GM12801 (cell line): ENCODE results near the gene GPR4.

Source experiments
- CTCF ChIP-seq: IDR thresholded peaks from one replicate; pipeline ENCODE4 v1.5.1; 2011; ENCODE audit warnings: control low read depth; ENCODE audit not compliant: insufficient read length; ENCODE audit errors: extremely low read depth

GPR4 gene

GRCh38 chr19:45643024-45643926, 41.3 kb upstream of the GPR4 start:
- peak; percentile 53 for TF ChIP-seq CTCF

GRCh38 chr19:45641274-45642105, 39.5 kb upstream of the GPR4 start:
- TF ChIP-seq CTCF: no peak

- TF ChIP-seq CTCF: no peak
These were observed 38.8 kb upstream of the GPR4 start for GRCh38 chr19:45640849-45641273.

- no peak for TF ChIP-seq CTCF
These were observed 37.1 kb upstream of the GPR4 start, which contains the start of gene EML2 for GRCh38 chr19:45638930-45639729. Gene EML2, minus strand, starts transcription at chr19:45639397. Its CDS starts 21 bp downstream, at chr19:45639376.

- TF ChIP-seq CTCF: no peak
These were observed 36.1 kb upstream of the GPR4 start for GRCh38 chr19:45637890-45638667.

- TF ChIP-seq CTCF: no peak
These were observed 34.9 kb upstream of the GPR4 start for GRCh38 chr19:45636902-45637301.
